T-helper 1 cell treated with Interleukin-12 subunit alpha and Interleukin-12 subunit beta and Interleukin-4 antibody, amounts not matched to agents 30 μg/mL and 1 μg/mL, for 36 hours (primary cell): ENCODE results near the gene CCRL2.

ENCODE experiments used
- H3K27ac Mint-ChIP-seq: one replicate; pipeline ENCODE4 v1.8.0; 2021; ENCODE audit warnings: mild to moderate bottlenecking, mixed read lengths
- H3K27me3 Mint-ChIP-seq: one replicate; pipeline ENCODE4 v1.8.0; 2021; ENCODE audit warnings: low read depth, mixed read lengths
- H3K36me3 Mint-ChIP-seq: one replicate; pipeline ENCODE4 v1.8.0; 2021; ENCODE audit warnings: low read depth, mixed read lengths
- H3K4me1 Mint-ChIP-seq: one replicate; pipeline ENCODE4 v1.8.0; 2021; ENCODE audit warnings: low read depth, mixed read lengths
- H3K4me3 Mint-ChIP-seq: one replicate; pipeline ENCODE4 v1.8.0; 2021; ENCODE audit warnings: mild to moderate bottlenecking, moderate library complexity, mixed read lengths
- H3K9me3 Mint-ChIP-seq: one replicate; pipeline ENCODE4 v1.8.0; 2021; ENCODE audit warnings: mixed read lengths

The CCRL2 gene

GRCh38 chr3:46406788-46407611 is at the start of gene CCRL2, which contains the start of gene CCR5AS:
Gene CCRL2, plus strand, starts transcription at chr3:46407259. Its CDS starts 821 bp downstream, at chr3:46408080.
Gene CCR5AS, minus strand, starts transcription at chr3:46407066.
- H3K27me3 Mint-ChIP-seq: peaks cover 20% of the 10 kb centered on the region
- H3K4me1 Mint-ChIP-seq: peaks cover 31% of the 10 kb centered on the region
- peak within 1 kb of the TSS; percentile 80 for H3K4me3 Mint-ChIP-seq
- peaks cover 4% of the 10 kb centered on the region for H3K9me3 Mint-ChIP-seq
- H3K36me3 Mint-ChIP-seq: peaks cover 16% of the 10 kb centered on the region
- H3K27ac Mint-ChIP-seq: peak within 1 kb of the TSS; percentile 91

- Mint-ChIP-seq H3K9me3 (no peaks in the 10 kb centered on the region), H3K36me3 (peaks cover 58% of the 10 kb centered on the region), H3K27me3 (peaks cover 33% of the 10 kb centered on the region), H3K27ac (peak overlapping the region; percentile 13), H3K4me3 (no peak overlapping the region), H3K4me1 (peaks cover 70% of the 10 kb centered on the region)
These were observed 48.6 kb upstream of the CCRL2 start for GRCh38 chr3:46358466-46358865.

- H3K9me3 Mint-ChIP-seq: no peaks in the 10 kb centered on the region
- peaks cover 62% of the 10 kb centered on the region for H3K4me1 Mint-ChIP-seq
- peak overlapping the region; percentile 10 for H3K4me3 Mint-ChIP-seq
- peak overlapping the region; percentile 18 for H3K27ac Mint-ChIP-seq
- H3K27me3 Mint-ChIP-seq: peaks cover 22% of the 10 kb centered on the region
- peaks cover 53% of the 10 kb centered on the region for H3K36me3 Mint-ChIP-seq
These were observed 47.1 kb upstream of the CCRL2 start for GRCh38 chr3:46359733-46360493.

- Mint-ChIP-seq H3K27ac (no peak overlapping the region), H3K36me3 (peaks cover 45% of the 10 kb centered on the region), H3K4me1 (peaks cover 56% of the 10 kb centered on the region), H3K4me3 (no peak overlapping the region), H3K9me3 (no peaks in the 10 kb centered on the region), H3K27me3 (peaks cover 15% of the 10 kb centered on the region)
These were observed 46.2 kb upstream of the CCRL2 start for GRCh38 chr3:46360907-46361306.

- no peak overlapping the region for H3K4me3 Mint-ChIP-seq
- peaks cover 42% of the 10 kb centered on the region for H3K36me3 Mint-ChIP-seq
- H3K9me3 Mint-ChIP-seq: no peaks in the 10 kb centered on the region
- peaks cover 57% of the 10 kb centered on the region for H3K4me1 Mint-ChIP-seq
- H3K27me3 Mint-ChIP-seq: peaks cover 11% of the 10 kb centered on the region
- H3K27ac Mint-ChIP-seq: no peak overlapping the region
These were observed 45.4 kb upstream of the CCRL2 start for GRCh38 chr3:46361408-46362283.

GRCh38 chr3:46365041-46365440 is 42.0 kb upstream of the CCRL2 start:
- peaks cover 4% of the 10 kb centered on the region for H3K27me3 Mint-ChIP-seq
- no peaks in the 10 kb centered on the region for H3K9me3 Mint-ChIP-seq
- no peak overlapping the region for H3K27ac Mint-ChIP-seq
- peaks cover 61% of the 10 kb centered on the region for H3K4me1 Mint-ChIP-seq
- no peak overlapping the region for H3K4me3 Mint-ChIP-seq
- peaks cover 23% of the 10 kb centered on the region for H3K36me3 Mint-ChIP-seq

GRCh38 chr3:46365737-46366524 is 41.1 kb upstream of the CCRL2 start:
- no peaks in the 10 kb centered on the region for H3K9me3 Mint-ChIP-seq
- H3K27me3 Mint-ChIP-seq: peaks cover 4% of the 10 kb centered on the region
- H3K4me3 Mint-ChIP-seq: no peak overlapping the region
- peak overlapping the region; percentile 57 for H3K27ac Mint-ChIP-seq
- peaks cover 61% of the 10 kb centered on the region for H3K4me1 Mint-ChIP-seq
- H3K36me3 Mint-ChIP-seq: peaks cover 14% of the 10 kb centered on the region

- Mint-ChIP-seq H3K4me1 (peaks cover 59% of the 10 kb centered on the region), H3K4me3 (no peak overlapping the region), H3K27ac (peak overlapping the region; percentile 82), H3K27me3 (peaks cover 4% of the 10 kb centered on the region), H3K9me3 (no peaks in the 10 kb centered on the region), H3K36me3 (peaks cover 12% of the 10 kb centered on the region)
These were observed 39.2 kb upstream of the CCRL2 start for GRCh38 chr3:46367811-46368210.

- no peak overlapping the region for H3K4me3 Mint-ChIP-seq
- no peaks in the 10 kb centered on the region for H3K9me3 Mint-ChIP-seq
- H3K4me1 Mint-ChIP-seq: peaks cover 66% of the 10 kb centered on the region
- H3K36me3 Mint-ChIP-seq: peaks cover 20% of the 10 kb centered on the region
- H3K27me3 Mint-ChIP-seq: peaks cover 11% of the 10 kb centered on the region
- H3K27ac Mint-ChIP-seq: peak overlapping the region; percentile 82
These were observed 38.5 kb upstream of the CCRL2 start for GRCh38 chr3:46368569-46368968.

- Mint-ChIP-seq H3K9me3 (no peaks in the 10 kb centered on the region), H3K4me3 (peak overlapping the region; percentile 70), H3K27me3 (peaks cover 13% of the 10 kb centered on the region), H3K4me1 (peaks cover 69% of the 10 kb centered on the region), H3K27ac (peak overlapping the region; percentile 91), H3K36me3 (peaks cover 21% of the 10 kb centered on the region)
These were observed 37.9 kb upstream of the CCRL2 start for GRCh38 chr3:46369151-46369550.

- peak overlapping the region; percentile 91 for H3K27ac Mint-ChIP-seq
- H3K9me3 Mint-ChIP-seq: no peaks in the 10 kb centered on the region
- H3K36me3 Mint-ChIP-seq: peaks cover 26% of the 10 kb centered on the region
- H3K27me3 Mint-ChIP-seq: peaks cover 17% of the 10 kb centered on the region
- peak overlapping the region; percentile 70 for H3K4me3 Mint-ChIP-seq
- H3K4me1 Mint-ChIP-seq: peaks cover 73% of the 10 kb centered on the region
These were observed 37.4 kb upstream of the CCRL2 start for GRCh38 chr3:46369675-46370132.

- H3K36me3 Mint-ChIP-seq: peaks cover 30% of the 10 kb centered on the region
- H3K9me3 Mint-ChIP-seq: no peaks in the 10 kb centered on the region
- H3K4me3 Mint-ChIP-seq: peak within 1 kb of the TSS; percentile 72
- H3K27ac Mint-ChIP-seq: peak within 1 kb of the TSS; percentile 91
- H3K27me3 Mint-ChIP-seq: peaks cover 17% of the 10 kb centered on the region
- H3K4me1 Mint-ChIP-seq: peaks cover 77% of the 10 kb centered on the region
These were observed 36.1 kb upstream of the CCRL2 start, which contains the start of gene CCR5 for GRCh38 chr3:46370839-46371518. Gene CCR5, plus strand, starts transcription at chr3:46370946. Its CDS starts 1,957 bp downstream, at chr3:46372903.
